HG03469 (cell line): Measurements from ENCODE around the gene EDIL3.
"Not testable (repeated sequence)": the region's sequence is repeated elsewhere in the genome, so short reads cannot be mapped to it uniquely, and the experiment has no call there.

Source experiments
- ATAC-seq: cut with Tn5 transposase; IDR thresholded peaks from one replicate; pipeline ENCODE4 v1.9.1; 2021; ENCODE audit warnings: mild to moderate bottlenecking, moderate library complexity, moderate number of reproducible peaks; ENCODE audit not compliant: unreplicated experiment

Gene EDIL3

DNA sequence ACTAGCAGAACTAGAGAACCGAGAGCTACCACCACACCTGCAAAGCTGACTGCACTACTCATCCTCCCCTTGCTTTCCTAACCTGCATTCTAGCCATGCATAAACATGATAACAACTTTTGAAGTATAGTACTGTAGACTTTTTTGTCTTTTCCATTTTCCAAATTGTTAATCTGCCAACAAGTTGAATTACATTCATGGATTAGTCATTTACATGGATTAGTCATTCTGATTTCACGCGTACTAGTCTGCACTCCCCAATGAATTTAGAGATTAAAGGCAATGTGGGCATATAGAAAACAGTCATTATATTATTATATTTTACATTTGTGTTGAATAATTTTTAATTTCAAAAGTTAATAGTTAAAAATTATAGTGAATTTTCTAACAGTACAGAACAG, 81.4 kb downstream of the EDIL3 start:
- ATAC-seq: no peak

DNA sequence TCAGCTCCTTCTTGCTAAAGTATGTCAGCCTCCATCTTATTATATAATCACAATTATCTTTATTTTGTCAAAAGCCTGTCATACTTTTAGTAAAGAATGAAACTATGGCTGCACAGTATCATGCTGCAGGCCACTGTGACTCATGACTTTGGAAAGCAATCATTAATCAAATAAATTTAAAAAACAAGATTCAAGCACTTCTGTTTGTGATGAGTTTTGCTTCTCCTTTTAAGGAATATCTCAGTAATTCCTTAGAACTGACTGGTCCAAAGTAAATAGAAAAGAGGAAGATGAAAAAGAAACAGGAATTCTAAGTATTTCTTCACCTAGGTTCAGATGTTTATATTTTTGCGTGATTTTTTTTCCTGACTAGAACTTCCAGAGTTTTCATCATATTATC, 83.1 kb downstream of the EDIL3 start:
- ATAC-seq: no peak

DNA sequence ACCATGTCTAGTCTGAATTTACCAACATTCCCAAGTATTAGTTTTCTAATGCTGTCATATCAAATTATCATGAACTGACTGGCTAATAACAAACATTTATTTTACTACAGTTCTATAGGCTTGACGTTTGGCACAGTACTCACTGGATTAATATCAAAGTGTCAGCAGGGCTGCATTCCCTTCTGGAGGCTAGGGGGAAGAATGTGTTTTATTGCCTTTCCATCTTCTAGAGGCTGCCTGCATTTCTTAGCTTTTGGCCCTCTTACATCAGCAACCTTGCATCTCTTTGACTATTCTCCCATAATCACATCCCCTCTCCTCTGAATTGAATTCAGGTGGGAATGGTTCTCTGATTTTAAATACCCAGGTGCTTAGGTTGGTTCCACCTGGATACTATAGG, 84.7 kb downstream of the EDIL3 start:
- no peak for ATAC-seq

DNA sequence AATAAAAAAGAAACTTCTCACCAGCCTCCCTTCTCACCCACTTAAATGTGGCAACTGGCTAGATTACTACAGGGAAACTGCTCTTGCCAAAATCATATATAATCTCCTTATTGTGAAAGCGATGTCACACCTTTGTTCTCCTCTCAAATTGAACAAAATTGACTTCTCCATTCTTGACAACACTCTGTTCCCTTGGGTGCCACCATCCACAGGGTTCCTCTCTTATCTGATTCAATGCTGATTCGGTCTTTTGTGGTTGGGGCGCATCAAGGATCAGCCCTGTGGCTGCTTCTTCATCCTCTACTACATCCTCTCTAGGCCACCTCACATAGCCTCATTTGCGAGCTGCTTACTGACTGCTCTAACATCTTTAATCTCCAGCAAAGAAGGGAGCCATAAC, 86.1 kb downstream of the EDIL3 start:
- no peak for ATAC-seq

DNA sequence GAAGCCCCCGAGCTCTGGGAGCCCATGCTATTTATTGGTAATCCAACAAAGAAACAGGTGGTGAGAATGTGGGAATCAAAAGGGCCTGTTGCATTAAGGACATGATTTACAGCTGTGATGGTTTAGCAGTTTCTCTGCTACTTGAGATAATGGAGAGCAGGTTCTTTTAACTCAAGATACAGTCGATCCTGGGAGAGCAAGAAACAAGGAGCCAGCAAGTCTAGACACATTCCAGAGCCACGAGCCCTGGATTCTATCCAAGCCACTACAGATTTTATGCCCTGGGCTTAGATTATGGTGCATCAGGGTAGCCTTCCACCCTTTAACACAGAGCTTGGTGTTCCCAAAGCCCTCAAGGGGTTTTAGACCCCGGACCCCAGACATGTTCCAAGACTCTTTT, 87.0 kb downstream of the EDIL3 start:
- not testable (repeated sequence) for ATAC-seq

DNA sequence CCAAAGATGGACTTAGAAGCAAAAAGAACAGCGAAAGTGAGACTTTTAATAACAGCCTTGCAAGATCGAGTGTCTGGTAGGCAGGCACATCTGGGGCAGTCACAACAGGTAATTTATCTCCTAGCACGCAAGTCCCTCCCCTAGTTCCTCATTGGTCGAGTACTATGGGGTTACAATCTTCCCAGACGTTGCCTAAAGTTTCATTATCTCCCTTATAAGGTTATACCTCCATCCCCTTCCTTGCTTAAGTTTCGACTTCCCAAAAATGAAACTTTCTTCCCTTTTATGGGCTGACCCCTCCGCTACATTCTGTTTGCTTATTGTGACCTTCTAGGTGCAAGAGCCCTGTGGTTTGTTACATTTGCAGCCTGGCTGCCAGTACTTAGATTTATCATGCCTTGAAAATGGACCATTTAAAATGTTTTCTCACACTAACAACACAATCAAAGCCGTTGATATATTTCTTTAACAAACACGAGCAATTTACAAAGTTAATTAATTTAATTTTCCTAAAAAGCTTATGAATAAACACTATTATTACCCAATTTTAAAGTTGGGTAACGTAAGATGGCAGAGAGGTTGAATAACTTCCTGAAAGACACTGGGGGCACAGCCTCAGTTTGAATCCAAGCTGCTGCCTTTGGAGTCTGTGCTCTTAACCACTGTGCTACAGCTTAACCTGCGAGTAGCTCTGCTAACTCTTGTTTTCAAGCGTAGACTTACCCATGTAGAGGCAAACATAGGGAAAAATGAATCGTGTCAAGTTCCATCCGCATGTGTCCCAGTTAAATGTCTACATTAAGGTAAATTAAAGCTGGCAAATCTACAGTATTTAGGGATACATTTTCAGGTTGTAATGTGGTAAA, 91.7 kb downstream of the EDIL3 start:
- ATAC-seq: no peak

DNA sequence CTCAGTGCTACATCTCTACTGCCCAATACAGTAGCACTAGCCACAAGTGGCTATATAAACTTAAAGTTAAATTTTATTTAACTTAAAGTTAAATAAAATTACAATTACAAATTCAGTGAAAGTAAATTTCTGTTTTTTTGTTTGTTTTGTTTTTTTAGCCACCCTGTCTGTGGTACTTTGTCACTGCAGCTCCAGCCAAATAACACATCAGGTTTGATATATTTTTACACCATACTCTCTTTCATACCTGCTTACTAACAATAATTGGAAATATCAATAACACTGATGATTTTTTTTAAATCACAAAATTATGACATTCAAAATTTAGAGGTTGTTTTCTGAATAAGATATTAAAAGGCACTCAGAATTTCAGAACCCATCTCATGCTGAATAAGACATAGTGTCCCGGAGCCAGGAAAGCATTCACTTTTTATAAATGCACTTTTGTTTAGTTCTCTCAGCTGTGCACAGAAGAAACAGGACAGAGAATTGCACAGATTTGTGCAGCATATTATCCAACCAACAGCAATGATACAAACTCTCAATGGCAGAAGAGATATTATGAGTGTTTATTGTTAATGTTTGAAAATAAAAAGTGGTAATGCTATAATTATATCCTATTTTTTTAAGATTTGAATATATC, 92.6 kb downstream of the EDIL3 start:
- no peak for ATAC-seq

DNA sequence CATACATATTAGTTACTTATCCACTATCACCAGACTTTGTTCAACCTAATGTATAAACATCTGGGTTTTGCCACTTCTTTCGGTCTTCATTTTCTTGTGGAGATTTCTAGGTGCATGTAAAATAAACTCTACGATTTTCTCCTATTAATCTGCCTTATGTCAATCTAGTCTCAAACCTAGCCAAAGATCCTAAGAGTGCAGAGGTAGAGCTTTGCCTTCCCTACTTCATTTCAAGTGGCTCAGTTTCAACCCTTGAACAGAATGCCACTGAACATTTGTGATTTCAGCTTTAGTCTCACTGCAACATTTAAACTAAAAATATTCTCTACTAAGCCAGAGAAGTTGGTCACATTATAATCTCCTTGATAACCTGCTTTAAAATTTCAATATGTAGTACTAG, 94.0 kb downstream of the EDIL3 start:
- no peak for ATAC-seq

DNA sequence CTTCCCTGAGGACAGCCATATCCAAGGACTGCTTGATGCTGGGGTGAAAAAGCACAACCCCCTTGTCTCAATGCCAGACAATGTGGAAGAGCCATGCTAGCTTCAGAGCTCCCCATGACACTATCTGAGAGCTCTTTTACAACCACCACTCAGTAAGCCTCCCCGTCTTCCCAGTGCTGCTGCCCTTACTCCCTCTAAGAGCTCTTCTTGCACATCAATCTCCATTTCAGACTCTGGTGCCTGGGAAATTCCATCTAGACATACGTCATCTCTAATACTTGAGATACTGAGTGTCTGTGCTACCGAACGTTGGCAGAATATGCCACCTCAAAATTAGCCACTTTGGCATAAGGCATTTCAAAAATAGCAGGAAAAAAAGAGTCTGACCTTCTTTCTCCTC, 94.5 kb downstream of the EDIL3 start:
- no peak for ATAC-seq

DNA sequence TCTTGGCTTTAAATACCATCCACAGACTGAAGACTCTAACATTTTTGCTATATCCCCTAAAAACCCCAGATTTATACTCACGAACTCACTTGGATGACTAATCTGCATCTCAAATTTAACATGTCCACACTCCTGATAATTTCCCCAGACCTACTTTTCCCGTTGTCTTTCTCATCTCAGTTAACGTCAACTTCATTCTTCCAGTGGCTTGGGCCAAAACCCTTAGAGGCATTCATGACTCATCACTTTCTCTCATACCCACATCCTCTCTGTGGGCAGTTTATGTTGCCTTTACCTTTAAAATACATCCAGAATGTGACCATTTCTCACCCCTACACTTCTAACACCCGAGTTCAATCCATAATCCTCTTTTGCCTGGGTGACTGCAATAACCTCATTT, 96.7 kb downstream of the EDIL3 start:
- peak; percentile 85 for ATAC-seq

DNA sequence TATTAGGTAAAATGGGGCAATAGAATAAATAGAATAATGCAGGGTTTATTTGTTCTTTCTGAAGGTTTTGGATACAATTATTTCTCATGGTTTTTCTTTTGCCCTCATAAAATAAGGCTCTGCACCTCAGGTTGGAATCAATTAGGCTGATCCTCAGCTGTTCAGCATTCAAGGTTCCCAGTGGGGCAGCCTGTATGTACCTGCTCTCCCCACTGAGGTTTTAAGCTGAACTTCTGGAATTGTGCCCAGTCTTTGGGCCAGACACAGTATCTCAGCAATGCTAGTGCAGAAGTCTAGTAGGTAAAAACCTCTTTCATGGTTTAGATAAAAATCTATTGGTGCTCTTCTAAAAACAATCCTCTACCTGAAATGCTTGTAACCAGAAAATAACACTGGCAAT, 98.0 kb downstream of the EDIL3 start:
- no peak for ATAC-seq

DNA sequence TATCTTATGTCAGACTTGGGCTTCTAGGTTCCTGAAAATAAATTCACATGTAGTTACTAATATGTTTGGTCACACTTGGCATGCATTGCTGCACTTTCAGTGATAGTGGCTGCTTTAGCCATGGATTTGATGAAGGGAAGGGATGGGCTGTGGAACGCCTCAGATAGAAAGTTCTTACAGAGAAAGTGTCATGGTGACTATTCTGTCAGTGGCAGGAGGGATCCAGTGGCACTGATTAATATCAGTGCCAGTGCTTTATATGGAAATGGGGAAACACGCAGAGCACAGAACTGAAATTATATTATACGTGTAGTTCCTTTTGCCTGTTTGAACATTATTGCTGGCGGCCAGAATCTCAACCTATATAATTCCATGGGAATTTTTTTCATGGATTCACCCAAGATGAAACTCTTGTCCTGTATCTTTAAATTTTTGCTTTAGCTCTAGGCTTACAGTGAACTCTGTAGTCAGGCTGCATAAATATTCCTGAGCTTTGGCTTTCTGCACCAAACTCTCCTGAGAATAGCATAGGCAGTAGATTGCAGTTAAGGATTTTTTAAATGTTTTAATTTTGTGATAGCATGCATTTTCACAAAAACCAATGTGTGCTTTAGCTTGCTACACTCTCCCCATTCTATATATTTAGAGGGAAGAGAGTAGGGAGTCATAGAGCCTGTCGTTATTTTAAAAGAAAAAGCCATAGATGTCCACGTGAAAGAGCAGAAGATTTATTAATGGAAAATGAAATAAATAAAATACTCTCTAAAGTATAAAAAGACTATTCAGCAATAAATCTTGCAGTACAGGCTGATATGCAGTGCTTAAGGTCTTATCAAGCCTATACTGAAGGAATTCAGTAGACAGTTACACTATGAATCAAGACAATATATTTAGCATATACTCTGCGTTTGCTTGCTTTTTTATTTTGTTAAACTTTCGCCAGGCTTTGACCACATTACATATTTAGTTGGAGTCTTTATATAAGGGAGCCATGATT, 98.7 kb downstream of the EDIL3 start:
- ATAC-seq: no peak

DNA sequence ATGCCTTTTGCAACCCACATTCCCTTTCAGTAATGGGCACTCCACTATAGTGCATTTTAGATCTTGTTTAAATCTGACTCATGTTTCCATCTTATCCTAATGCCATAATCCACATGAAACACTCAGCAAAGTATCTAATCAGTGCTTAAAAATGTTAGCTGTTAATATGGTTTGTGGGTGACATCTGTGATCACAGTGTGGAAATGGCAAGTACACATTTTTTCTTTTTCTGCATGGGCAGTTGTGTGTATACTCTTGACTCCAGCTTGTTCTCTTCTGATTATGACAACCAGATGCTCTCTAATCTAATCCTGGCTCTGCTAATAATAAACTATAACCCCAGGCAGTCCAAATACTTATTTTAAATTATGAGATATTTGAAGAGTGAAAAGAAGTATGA, 103.3 kb downstream of the EDIL3 start:
- ATAC-seq: no peak

DNA sequence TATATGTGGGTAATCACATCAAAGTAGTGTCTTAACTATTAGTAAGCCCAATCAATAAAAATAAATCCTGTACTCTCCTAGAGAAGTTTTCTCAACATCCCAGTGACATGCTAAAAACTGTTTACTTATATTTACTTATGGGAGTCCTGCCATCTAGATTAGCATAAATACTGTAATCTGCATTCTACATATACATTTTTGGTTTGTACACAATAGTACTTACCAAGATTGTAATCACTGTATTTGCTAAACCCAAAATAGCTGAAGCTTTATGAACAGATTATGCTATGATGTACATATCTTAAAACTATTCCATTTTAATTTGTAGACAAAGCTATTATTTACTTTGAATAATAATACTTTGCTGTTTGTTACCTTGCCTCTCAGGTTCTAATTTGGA, 105.4 kb downstream of the EDIL3 start:
- ATAC-seq: no peak

DNA sequence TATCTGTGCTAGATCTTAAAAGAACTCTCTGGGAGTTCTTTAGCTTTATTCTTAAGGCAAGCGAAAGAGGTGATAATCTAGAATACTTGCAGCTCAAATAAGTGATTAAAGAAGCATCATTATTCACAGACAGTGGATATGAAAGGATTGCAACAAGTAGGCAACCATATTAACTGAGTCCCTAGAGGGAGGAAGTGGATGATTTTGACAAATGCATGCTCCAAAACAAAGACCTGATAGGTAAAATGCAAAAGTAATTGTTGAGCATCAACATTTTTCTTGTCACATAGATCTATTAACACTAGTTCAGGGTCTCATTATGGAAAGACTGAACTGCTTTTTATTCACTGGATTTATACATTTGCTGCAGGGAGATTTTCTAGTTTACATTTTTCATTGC, 109.1 kb downstream of the EDIL3 start:
- no peak for ATAC-seq

DNA sequence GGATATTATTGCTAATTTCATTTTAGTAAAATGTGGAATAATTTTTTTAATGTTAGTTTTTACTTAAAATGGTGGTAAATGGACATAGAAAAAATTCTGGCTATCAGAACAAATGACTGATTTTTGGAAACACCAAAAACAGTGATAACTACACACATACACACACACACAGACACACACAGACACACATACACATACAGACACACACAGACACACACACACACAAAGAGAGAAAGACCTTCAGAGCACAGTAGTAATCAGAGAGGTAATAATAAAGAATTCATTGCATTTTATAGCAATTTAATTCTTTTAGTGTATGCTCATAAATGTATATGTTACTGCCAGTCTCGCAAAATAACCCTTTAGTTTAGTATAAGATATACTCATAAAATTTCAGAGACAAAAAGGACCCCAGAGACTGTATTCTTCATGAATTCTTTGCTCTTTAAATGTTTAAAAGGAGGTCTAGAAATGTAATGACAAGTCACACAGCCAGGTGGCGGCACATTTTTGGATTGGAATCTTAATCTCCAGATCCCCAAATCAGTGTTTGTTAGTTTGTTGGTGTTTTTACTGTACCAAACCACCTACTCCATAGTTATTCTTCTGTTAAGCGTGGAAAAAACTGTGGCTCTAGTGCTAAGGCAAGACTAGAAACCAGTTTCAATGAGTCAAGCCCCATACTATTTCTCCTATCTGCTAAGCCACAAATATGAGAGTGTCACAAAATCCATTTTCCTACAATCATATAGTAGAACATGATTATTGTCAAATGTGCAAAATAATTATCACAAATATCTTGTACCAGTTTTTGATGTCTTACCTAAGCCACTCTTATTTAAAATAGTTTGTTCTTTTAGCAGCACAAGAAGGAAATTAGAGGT, 109.9 kb downstream of the EDIL3 start:
- peak; percentile 51 for ATAC-seq

DNA sequence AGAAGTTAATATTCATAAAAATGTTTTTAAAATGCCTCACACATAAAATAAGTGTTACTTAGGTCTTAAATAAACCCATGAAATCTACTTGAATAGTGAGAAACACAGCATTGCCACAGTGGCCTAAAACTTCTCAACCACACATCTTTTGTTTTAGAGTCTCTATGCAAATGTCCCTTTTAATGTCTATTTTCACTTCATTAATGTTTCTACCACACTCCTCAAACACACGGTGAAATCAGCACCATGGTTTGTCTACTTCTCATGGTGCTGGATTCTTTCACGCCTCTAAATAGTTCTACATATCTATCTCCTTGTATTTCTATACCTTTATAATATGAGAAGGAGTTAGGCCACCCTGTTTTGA, 111.2 kb downstream of the EDIL3 start:
- no peak for ATAC-seq

DNA sequence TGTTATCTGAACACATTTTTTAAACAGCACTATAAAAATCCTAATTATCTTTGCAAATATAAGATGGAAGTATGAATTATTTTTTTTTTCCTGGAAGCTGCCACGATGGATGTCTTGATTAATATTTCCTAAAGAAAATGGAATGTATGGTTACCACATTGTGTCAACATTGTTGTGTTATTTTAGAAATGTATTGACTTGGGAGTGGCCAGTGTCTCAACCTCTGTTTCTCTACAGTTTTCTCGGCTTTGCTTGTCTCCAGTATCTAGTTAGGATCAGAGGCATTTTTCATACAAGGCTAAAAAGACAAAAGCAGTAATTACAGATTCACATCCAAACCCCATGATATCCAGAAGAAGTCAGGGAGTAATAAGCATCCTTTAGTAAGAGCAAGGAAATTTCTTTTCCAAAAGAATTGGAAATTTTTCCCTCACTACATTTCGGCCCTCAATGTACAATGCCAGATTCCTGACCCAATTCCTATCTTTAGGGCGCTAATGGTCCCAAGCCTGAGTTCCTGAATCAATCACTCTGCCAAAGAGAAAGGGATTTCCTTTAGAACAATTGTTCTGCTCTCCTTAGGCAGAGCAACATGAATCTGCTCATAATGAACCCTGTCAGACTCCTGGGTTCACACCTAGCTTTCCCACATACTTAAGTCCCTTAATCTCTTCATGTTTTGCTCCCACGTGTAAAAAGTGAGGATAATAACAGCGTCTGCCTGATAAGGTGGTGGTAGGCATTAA, 111.7 kb downstream of the EDIL3 start:
- ATAC-seq: no peak

DNA sequence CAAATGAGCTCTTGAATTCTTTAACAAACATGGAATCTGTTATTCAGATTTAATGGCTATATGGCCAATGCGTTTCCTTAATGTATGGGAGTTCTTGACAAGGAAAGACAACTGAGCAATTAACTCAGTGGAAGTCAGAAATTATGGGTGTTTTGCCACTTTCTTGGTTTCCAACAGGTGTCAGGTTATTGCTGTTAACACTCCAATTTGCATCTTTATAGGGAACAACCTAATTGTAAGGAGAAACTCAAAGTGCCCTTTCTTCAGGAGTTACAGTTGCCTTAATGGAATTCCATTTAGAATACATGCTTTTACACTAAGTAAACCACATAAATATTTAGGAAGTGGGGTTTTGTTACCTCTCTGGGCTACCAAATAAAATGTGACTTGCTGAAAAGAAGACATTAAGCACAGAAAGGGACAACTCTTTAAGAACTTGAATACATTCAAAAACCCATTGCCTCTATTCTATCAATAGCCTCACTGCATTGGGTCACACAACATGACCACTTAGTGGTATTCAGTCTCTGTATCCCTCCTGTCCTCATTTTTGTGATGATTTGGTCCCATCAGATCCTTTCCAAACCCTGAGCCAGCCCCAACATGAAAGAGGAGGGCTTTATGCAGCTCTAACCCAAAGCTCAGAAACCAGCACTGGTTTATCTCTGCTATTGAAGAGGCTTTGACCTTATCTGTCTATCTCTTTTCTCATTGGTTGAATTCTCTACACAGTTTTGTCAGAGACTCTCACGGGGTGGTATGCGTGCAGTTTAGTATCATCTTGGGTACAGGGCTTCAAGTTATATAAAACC, 118.7 kb downstream of the EDIL3 start:
- ATAC-seq: no peak
